ENCODE data around the gene SOX9. TPM values are rescaled to one million over a fixed set of nuclear protein-coding genes. Genes with fewer than 3 reads are reported as not detected.

Gene SOX9
- total and polyA plus RNA-seq, 9 of the 15 experiments (the other 6 are each of a cell fraction or from before 2014, with no cell fraction given) = 0.04 TPM; not detected in 8

GRCh38 chr17:72102366-72102765 lies 18.5 kb upstream of the SOX9 start:
- in situ Hi-C loops (cut with MboI) = no loop called here
- DNase-seq (ENCODE audit: extremely low read depth in 1 of 4, low spot score in 3 of 4) = no peak

More at GRCh38 chr17:72102366-72102765, 18.5 kb upstream of the SOX9 start:
- no peak for FAIRE-seq
- no peaks in the 10 kb centered on the region for H3K9me1 ChIP-seq (ENCODE audit: control insufficient read depth, insufficient read depth, low read length)
- no peaks in the 10 kb centered on the region for H3K9me3 ChIP-seq (replicated peaks; ENCODE audit: control insufficient read depth, insufficient read depth, low read depth, low read length)
- H4K20me1 ChIP-seq (replicated peaks; ENCODE audit: control insufficient read depth, insufficient read depth, low read length) = no peaks in the 10 kb centered on the region
- intact Hi-C loops (cut with micrococcal nuclease) = no loop called here
- H3K9ac ChIP-seq (ENCODE audit: insufficient read depth in 1 of 2, low read depth in 2 of 2, low read length in 2 of 2) = no peak overlapping the region
- no peaks in the 10 kb centered on the region for H3K4me1 ChIP-seq (replicated peaks in 1 of 2; ENCODE audit: control insufficient read depth in 2 of 2, insufficient read depth in 2 of 2, low read length in 2 of 2)
- ChIA-PET POLR2A (no interaction called here), CTCF (ENCODE audit: low intra/inter-chr PET ratio) (no interaction called here)
- H3K27ac ChIP-seq (ENCODE audit: extremely low read depth, low read depth, low read length) = no peak overlapping the region
- H3K4me3 ChIP-seq = no peak overlapping the region
- H2AFZ ChIP-seq (ENCODE audit: low read depth, low read length) = no peak overlapping the region
- BruUV-seq (replicated peaks) = no TSS peak
- H3K4me2 ChIP-seq (ENCODE audit: insufficient read depth, low read length) = no peak overlapping the region
- H3K27me3 ChIP-seq (ENCODE audit: control insufficient read depth in 2 of 2, insufficient read depth in 2 of 2, low read length in 2 of 2) = no peaks in the 10 kb centered on the region
- no peaks in the 10 kb centered on the region for H3K79me2 ChIP-seq (ENCODE audit: control insufficient read depth, insufficient read depth, low read length)
- H3K36me3 ChIP-seq (ENCODE audit: control insufficient read depth, insufficient read depth, low read length) = no peaks in the 10 kb centered on the region
- ATAC-seq = no peak
- WGBS (ENCODE audit: insufficient coverage, low coverage, missing lambda C conversion rate) = 0% methylated on average over 1 of the region's 1 CpG
- TF ChIP-seq, protein P1, sequence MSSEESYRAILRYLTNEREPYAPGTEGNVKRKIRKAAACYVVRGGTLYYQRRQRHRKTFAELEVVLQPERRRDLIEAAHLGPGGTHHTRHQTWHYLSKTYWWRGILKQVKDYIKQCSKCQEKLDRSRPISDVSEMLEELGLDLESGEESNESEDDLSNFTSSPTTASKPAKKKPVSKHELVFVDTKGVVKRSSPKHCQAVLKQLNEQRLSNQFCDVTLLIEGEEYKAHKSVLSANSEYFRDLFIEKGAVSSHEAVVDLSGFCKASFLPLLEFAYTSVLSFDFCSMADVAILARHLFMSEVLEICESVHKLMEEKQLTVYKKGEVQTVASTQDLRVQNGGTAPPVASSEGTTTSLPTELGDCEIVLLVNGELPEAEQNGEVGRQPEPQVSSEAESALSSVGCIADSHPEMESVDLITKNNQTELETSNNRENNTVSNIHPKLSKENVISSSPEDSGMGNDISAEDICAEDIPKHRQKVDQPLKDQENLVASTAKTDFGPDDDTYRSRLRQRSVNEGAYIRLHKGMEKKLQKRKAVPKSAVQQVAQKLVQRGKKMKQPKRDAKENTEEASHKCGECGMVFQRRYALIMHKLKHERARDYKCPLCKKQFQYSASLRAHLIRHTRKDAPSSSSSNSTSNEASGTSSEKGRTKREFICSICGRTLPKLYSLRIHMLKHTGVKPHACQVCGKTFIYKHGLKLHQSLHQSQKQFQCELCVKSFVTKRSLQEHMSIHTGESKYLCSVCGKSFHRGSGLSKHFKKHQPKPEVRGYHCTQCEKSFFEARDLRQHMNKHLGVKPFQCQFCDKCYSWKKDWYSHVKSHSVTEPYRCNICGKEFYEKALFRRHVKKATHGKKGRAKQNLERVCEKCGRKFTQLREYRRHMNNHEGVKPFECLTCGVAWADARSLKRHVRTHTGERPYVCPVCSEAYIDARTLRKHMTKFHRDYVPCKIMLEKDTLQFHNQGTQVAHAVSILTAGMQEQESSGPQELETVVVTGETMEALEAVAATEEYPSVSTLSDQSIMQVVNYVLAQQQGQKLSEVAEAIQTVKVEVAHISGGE (CRISPR knock-in tag; IDR thresholded peaks at IDR 0.05) = no peak
- TF ChIP-seq ZNF740 (CRISPR knock-in tag; IDR thresholded peaks at IDR 0.05) (no peak), ZNF740 (tag; IDR thresholded peaks at IDR 0.05) (no peak), EP400 (IDR thresholded peaks at IDR 0.05) (no peak), ZNF41 (CRISPR knock-in tag; conservative IDR thresholded peaks at IDR 0.05) (no peak)

All from K562 (cell line).